ENCODE measurements around the gene CYP2A7.
"Not testable (repeated sequence)": the region's sequence is repeated elsewhere in the genome, so short reads cannot be mapped to it uniquely, and the experiment has no call there.

The CYP2A7 gene

GRCh38 chr19:40896843-40897789, 15.1 kb upstream of the CYP2A7 start:
- H3K4me2 ChIP-seq (ENCODE audit: low read depth, low read length, poor library complexity, severe bottlenecking); H3K27me3 ChIP-seq (ENCODE audit: low read length); H3K79me2 ChIP-seq (ENCODE audit: insufficient read depth, low read length); H2AFZ ChIP-seq (ENCODE audit: low read depth, low read length, severe bottlenecking); H4K20me1 ChIP-seq (ENCODE audit: low read depth, low read length); H3K4me3 ChIP-seq (ENCODE audit: insufficient read depth, low read length, poor library complexity, severe bottlenecking); H3K9me3 ChIP-seq (ENCODE audit: insufficient read depth, low read length); H3K9ac ChIP-seq (ENCODE audit: low read length); H3K36me3 ChIP-seq (ENCODE audit: low read length); H3F3A ChIP-seq (ENCODE audit: insufficient read depth); H3K9me2 ChIP-seq (replicated peaks; ENCODE audit: insufficient read depth, low read length); H3K27ac ChIP-seq (ENCODE audit: low read depth, low read length): not testable (repeated sequence)

- Histone ChIP-seq H3K4me2 (ENCODE audit: low read depth, low read length, poor library complexity, severe bottlenecking) (no peak overlapping the region), H3K79me2 (ENCODE audit: insufficient read depth, low read length) (no peaks in the 10 kb centered on the region), H3K27ac (ENCODE audit: low read depth, low read length) (no peak overlapping the region), H3K9me2 (replicated peaks; ENCODE audit: insufficient read depth, low read length) (no peaks in the 10 kb centered on the region), H3K9me3 (ENCODE audit: insufficient read depth, low read length) (no peaks in the 10 kb centered on the region), H3K4me3 (ENCODE audit: insufficient read depth, low read length, poor library complexity, severe bottlenecking) (no peak overlapping the region), H3K36me3 (ENCODE audit: low read length) (no peaks in the 10 kb centered on the region), H3K27me3 (ENCODE audit: low read length) (no peaks in the 10 kb centered on the region), H3K9ac (ENCODE audit: low read length) (no peak overlapping the region), H4K20me1 (ENCODE audit: low read depth, low read length) (no peaks in the 10 kb centered on the region), H3F3A (ENCODE audit: insufficient read depth) (no peaks in the 10 kb centered on the region), H2AFZ (ENCODE audit: low read depth, low read length, severe bottlenecking) (no peak overlapping the region)
- no peak for TF ChIP-seq CTCF (IDR thresholded peaks at IDR 0.05; ENCODE audit: insufficient read depth, low read length, poor library complexity, severe bottlenecking)
- no peak for TF ChIP-seq EZH2phosphoT487 (conservative IDR thresholded peaks at IDR 0.05; ENCODE audit: low read length)
Observed at GRCh38 chr19:40896418-40896796, 14.4 kb upstream of the CYP2A7 start.

- Histone ChIP-seq H3K9ac (ENCODE audit: low read length) (no peak overlapping the region), H3K4me3 (ENCODE audit: insufficient read depth, low read length, poor library complexity, severe bottlenecking) (no peak overlapping the region), H3F3A (ENCODE audit: insufficient read depth) (no peaks in the 10 kb centered on the region), H3K79me2 (ENCODE audit: insufficient read depth, low read length) (no peaks in the 10 kb centered on the region), H2AFZ (ENCODE audit: low read depth, low read length, severe bottlenecking) (no peak overlapping the region), H4K20me1 (ENCODE audit: low read depth, low read length) (no peaks in the 10 kb centered on the region), H3K27ac (ENCODE audit: low read depth, low read length) (no peak overlapping the region), H3K9me3 (ENCODE audit: insufficient read depth, low read length) (no peaks in the 10 kb centered on the region), H3K4me2 (ENCODE audit: low read depth, low read length, poor library complexity, severe bottlenecking) (no peak overlapping the region), H3K27me3 (ENCODE audit: low read length) (no peaks in the 10 kb centered on the region), H3K36me3 (ENCODE audit: low read length) (no peaks in the 10 kb centered on the region), H3K9me2 (replicated peaks; ENCODE audit: insufficient read depth, low read length) (no peaks in the 10 kb centered on the region)
- TF ChIP-seq CTCF (IDR thresholded peaks at IDR 0.05; ENCODE audit: insufficient read depth, low read length, poor library complexity, severe bottlenecking): no peak
- no peak for TF ChIP-seq EZH2phosphoT487 (conservative IDR thresholded peaks at IDR 0.05; ENCODE audit: low read length)
Observed at GRCh38 chr19:40893112-40893511, 11.1 kb upstream of the CYP2A7 start.

GRCh38 chr19:40889366-40889765, 7.3 kb upstream of the CYP2A7 start:
- Histone ChIP-seq H4K20me1 (ENCODE audit: low read depth, low read length) (no peaks in the 10 kb centered on the region), H3F3A (ENCODE audit: insufficient read depth) (no peaks in the 10 kb centered on the region), H2AFZ (ENCODE audit: low read depth, low read length, severe bottlenecking) (no peak overlapping the region), H3K4me2 (ENCODE audit: low read depth, low read length, poor library complexity, severe bottlenecking) (no peak overlapping the region), H3K79me2 (ENCODE audit: insufficient read depth, low read length) (no peaks in the 10 kb centered on the region), H3K27ac (ENCODE audit: low read depth, low read length) (no peak overlapping the region), H3K27me3 (ENCODE audit: low read length) (no peaks in the 10 kb centered on the region), H3K9me2 (replicated peaks; ENCODE audit: insufficient read depth, low read length) (no peaks in the 10 kb centered on the region), H3K36me3 (ENCODE audit: low read length) (no peaks in the 10 kb centered on the region), H3K4me3 (ENCODE audit: insufficient read depth, low read length, poor library complexity, severe bottlenecking) (no peak overlapping the region), H3K9ac (ENCODE audit: low read length) (no peak overlapping the region), H3K9me3 (ENCODE audit: insufficient read depth, low read length) (no peaks in the 10 kb centered on the region)
- TF ChIP-seq CTCF (IDR thresholded peaks at IDR 0.05; ENCODE audit: insufficient read depth, low read length, poor library complexity, severe bottlenecking): no peak
- TF ChIP-seq EZH2phosphoT487 (conservative IDR thresholded peaks at IDR 0.05; ENCODE audit: low read length): no peak

Data from SU-DHL-6 (cell line).